Ovary (tissue), 3 donors: ENCODE measurements around the gene TSHZ3.

Source experiments
- EP300 ChIP-seq: sonication (generic); formaldehyde crosslinking; IDR thresholded peaks from one replicate; pipeline ENCODE4 v1.6.1; 2017; ENCODE audit warnings: antibody characterized with exemption
- POLR2A ChIP-seq: fragments of 450-650 bp; IDR thresholded peaks from one replicate; pipeline ENCODE4 v1.6.1; 2017; ENCODE audit warnings: antibody characterized with exemption, mild to moderate bottlenecking, moderate library complexity
- TF ChIP-seq, protein P1 (sequence below), 3 donors: fragments of 450-650 bp in 2 of 3; fragments of 200-600 bp in 1 of 3; IDR thresholded peaks; one replicate each; pipeline versions ENCODE4 v1.5.1 to v1.8.0; 2016 to 2022; ENCODE audit warnings: antibody characterized with exemption in 3 of 3, mild to moderate bottlenecking in 1 of 3
- donor health status: DM: no; HTN: no; CAD: no.

DNA sequence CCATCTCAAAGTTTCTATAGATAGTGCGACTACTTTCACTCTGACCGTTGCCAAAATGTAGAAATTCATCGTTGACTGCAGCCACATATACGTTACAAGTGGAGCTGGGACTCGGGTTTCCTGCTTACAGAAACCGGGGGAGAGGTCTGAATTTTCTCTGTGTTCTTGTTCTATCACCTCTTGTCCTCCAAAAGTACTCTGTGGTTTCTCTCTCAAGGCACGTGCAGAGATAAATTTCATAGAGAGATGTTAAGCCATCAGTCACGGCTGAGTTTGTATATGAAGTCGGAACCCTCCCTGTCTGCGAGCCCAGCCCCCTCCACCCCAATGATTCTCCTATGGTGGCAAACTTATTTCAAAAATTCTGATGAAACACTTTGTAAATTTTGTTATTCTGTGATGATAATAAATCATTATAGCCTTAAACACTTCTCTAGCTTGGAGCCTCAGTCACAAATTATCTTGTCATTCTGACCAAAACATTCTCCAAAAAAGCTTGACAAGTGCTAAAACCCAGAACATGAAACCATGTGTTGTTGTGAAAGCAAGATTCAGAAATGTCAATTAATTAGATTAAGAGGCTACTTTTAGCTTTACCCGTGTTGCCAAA is 87.5 kb downstream of the TSHZ3 start:
- TF ChIP-seq, protein P1, sequence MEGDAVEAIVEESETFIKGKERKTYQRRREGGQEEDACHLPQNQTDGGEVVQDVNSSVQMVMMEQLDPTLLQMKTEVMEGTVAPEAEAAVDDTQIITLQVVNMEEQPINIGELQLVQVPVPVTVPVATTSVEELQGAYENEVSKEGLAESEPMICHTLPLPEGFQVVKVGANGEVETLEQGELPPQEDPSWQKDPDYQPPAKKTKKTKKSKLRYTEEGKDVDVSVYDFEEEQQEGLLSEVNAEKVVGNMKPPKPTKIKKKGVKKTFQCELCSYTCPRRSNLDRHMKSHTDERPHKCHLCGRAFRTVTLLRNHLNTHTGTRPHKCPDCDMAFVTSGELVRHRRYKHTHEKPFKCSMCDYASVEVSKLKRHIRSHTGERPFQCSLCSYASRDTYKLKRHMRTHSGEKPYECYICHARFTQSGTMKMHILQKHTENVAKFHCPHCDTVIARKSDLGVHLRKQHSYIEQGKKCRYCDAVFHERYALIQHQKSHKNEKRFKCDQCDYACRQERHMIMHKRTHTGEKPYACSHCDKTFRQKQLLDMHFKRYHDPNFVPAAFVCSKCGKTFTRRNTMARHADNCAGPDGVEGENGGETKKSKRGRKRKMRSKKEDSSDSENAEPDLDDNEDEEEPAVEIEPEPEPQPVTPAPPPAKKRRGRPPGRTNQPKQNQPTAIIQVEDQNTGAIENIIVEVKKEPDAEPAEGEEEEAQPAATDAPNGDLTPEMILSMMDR (IDR thresholded peaks at IDR 0.05), result no peak
- TF ChIP-seq POLR2A, result no peak
- TF ChIP-seq EP300, result no peak
